CD4-positive, alpha-beta T cell (primary cell): ENCODE measurements around the gene PHF1. TPM values are rescaled to one million over a fixed set of nuclear protein-coding genes. Genes with fewer than 3 reads are reported as not detected.

Experiments used
- ATAC-seq: fragments of 200-7000 bp; cut with Tn5 transposase; one replicate; pipeline ENCODE4 v1.10.0; 2022; ENCODE audit warnings: mild to moderate bottlenecking; ENCODE audit not compliant: poor library complexity
- CTCF ChIA-PET: fragments of 350-600 bp; sonication (Branson Sonifier 250); formaldehyde crosslinking; loops from one replicate; lab custom pipeline; 2021; ENCODE audit warnings: antibody characterized with exemption, inconsistent platforms; lab: Charles Lee
- POLR2A ChIA-PET: fragments of 350-600 bp; sonication (Branson Sonifier 250); formaldehyde crosslinking; loops from one replicate; lab custom pipeline; 2021; ENCODE audit warnings: antibody characterized with exemption, inconsistent platforms; lab: Charles Lee
- DNase-seq, 14 experiments: peaks; one replicate each; pipeline ENCODE4 v3.0.0-alpha.2; 2013 to 2020; ENCODE audit warnings: mixed read lengths in 2 of 14
- H3K27ac ChIP-seq, 2 donors: one replicate each; pipeline versions ENCODE4 v1.5.1 to v1.7.0; 2013; ENCODE audit warnings: low read length in 2 of 2, low read depth in 1 of 2, mild to moderate bottlenecking in 1 of 2
- H3K27me3 ChIP-seq, 2 experiments: 1 replicate in 1 of 2; 2 replicates in 1 of 2; pipeline versions ENCODE4 v1.6.1 to v1.7.0; 2013; ENCODE audit warnings: low read length in 2 of 2, control low read depth in 1 of 2, mild to moderate bottlenecking in 1 of 2, moderate library complexity in 1 of 2; ENCODE audit not compliant: insufficient read depth in 2 of 2, control insufficient read depth in 1 of 2
- H3K36me3 ChIP-seq: one replicate; pipeline ENCODE4 v1.6.1; 2013; ENCODE audit warnings: low read length, control low read depth; ENCODE audit not compliant: insufficient read depth
- H3K4me1 ChIP-seq: one replicate; pipeline ENCODE4 v1.6.1; 2013; ENCODE audit warnings: low read length, control low read depth; ENCODE audit not compliant: insufficient read depth
- H3K4me3 ChIP-seq: one replicate; pipeline ENCODE4 v1.5.1; 2013; ENCODE audit warnings: mild to moderate bottlenecking, low read length, moderate library complexity
- H3K9me3 ChIP-seq, 2 experiments: 1 replicate in 1 of 2; 2 replicates in 1 of 2; pipeline versions ENCODE4 v1.6.1 to v1.7.0; 2013; ENCODE audit warnings: low read length in 2 of 2, mild to moderate bottlenecking in 2 of 2, control low read depth in 1 of 2, moderate library complexity in 1 of 2; ENCODE audit not compliant: control insufficient read depth in 1 of 2, insufficient read depth in 1 of 2
- H3K27ac Mint-ChIP-seq: one replicate; pipeline ENCODE4 v1.8.0; 2020; ENCODE audit warnings: mixed read lengths
- H3K27me3 Mint-ChIP-seq: one replicate; pipeline ENCODE4 v1.8.0; 2021; ENCODE audit warnings: mixed read lengths
- H3K36me3 Mint-ChIP-seq: one replicate; pipeline ENCODE4 v1.8.0; 2021; ENCODE audit warnings: low read depth, mixed read lengths
- H3K4me1 Mint-ChIP-seq: one replicate; pipeline ENCODE4 v1.8.0; 2021; ENCODE audit warnings: low read depth, mixed read lengths
- H3K4me3 Mint-ChIP-seq: one replicate; pipeline ENCODE4 v1.8.0; 2020; ENCODE audit warnings: mild to moderate bottlenecking, mixed read lengths
- H3K9me3 Mint-ChIP-seq: one replicate; pipeline ENCODE4 v1.8.0; 2020; ENCODE audit warnings: mixed read lengths
- CTCF ChIP-seq: fragments of 200-600 bp; IDR thresholded peaks from one replicate; pipeline ENCODE4 v1.8.0; 2022; ENCODE audit warnings: antibody characterized with exemption, mild to moderate bottlenecking
- intact Hi-C, 2 experiments: fragments of 100-400 bp; cut with DNase I in 1 of 2; cut with micrococcal nuclease in 1 of 2; formaldehyde crosslinking; loops; one replicate each; pipeline versions ENCODE4 v1.15.1 to v1.9.0; 2023 to 2025; cut with DNase I, micrococcal nuclease
- total RNA-seq, 174 experiments: library from RNA in 2 of 174; stranded (reverse) in 2 of 174; gene quantifications; one replicate each; pipeline ENCODE4 v1.2.3 and lab custom pipeline; 2021 to 2026

PHF1 gene
- total RNA-seq, 2 experiments from 2014 or later = 545 to 557 TPM

GRCh38 chr6:33425668-33426577, 15.1 kb downstream of the PHF1 start:
- H3K36me3 Mint-ChIP-seq = peaks cover 5% of the 10 kb centered on the region

GRCh38 chr6:33426590-33427511, 16.0 kb downstream of the PHF1 start:
- POLR2A ChIA-PET = interaction anchor here (0.6 to 3.0 kb wide), 12 partner anchors 10 to 455 kb away, joined by 3 to 22 read pairs (median 8); partner anchors contain the start of genes B3GALT4, CUTA, LEMD2 and PHF1
- ATAC-seq = peak; percentile 21
- H3K4me1 Mint-ChIP-seq = peaks cover 76% of the 10 kb centered on the region
- Histone ChIP-seq H3K4me3 (peak overlapping the region; percentile 71), H3K27ac (peak overlapping the region; percentile 86 to 92), H3K27me3 (no peaks in the 10 kb centered on the region), H3K36me3 (peaks cover 3% of the 10 kb centered on the region), H3K4me1 (peaks cover 69% of the 10 kb centered on the region), H3K9me3 (no peaks in the 10 kb centered on the region)
- H3K36me3 Mint-ChIP-seq = peaks cover 5% of the 10 kb centered on the region
- H3K27ac Mint-ChIP-seq = peak overlapping the region; percentile 99
- CTCF ChIA-PET = interaction anchor here (1.2 to 2.7 kb wide), 7 partner anchors 11 to 155 kb away, joined by 3 to 25 read pairs (median 7); partner anchors contain the start of genes KIFC1, PHF1 and RPS18
- DNase-seq = peak in 6 of 14 experiments; percentile 22 to 81 (median 56)
- H3K9me3 Mint-ChIP-seq = no peaks in the 10 kb centered on the region
- intact Hi-C loops = loop anchor here (1.0 to 5.0 kb wide), 5 partner anchors 9 to 155 kb away; partner anchors contain the start of genes CUTA (in 1 of the 2), RPS18 (in 1 of the 2), VPS52 (in 1 of the 2) and ZBTB22 (in 1 of the 2)
- TF ChIP-seq CTCF = no peak
- H3K27me3 Mint-ChIP-seq = no peaks in the 10 kb centered on the region
- peak overlapping the region; percentile 94 for H3K4me3 Mint-ChIP-seq

More at GRCh38 chr6:33425668-33426577, 15.1 kb downstream of the PHF1 start:
- Mint-ChIP-seq H3K4me1 (peaks cover 80% of the 10 kb centered on the region), H3K27ac (peak overlapping the region; percentile 99), H3K9me3 (no peaks in the 10 kb centered on the region), H3K4me3 (peak overlapping the region; percentile 94), H3K27me3 (no peaks in the 10 kb centered on the region)
- ATAC-seq (peak; percentile 48), DNase-seq (peak; percentile 65 to 91 (median 80))
- Histone ChIP-seq H3K27ac (peak overlapping the region; percentile 86 to 92), H3K27me3 (no peaks in the 10 kb centered on the region), H3K4me3 (peak overlapping the region; percentile 71), H3K4me1 (peaks cover 60% of the 10 kb centered on the region), H3K36me3 (peaks cover 3% of the 10 kb centered on the region), H3K9me3 (no peaks in the 10 kb centered on the region)
- CTCF ChIA-PET = interaction anchor here (0.6 to 2.7 kb wide), 14 partner anchors 10 to 154 kb away, joined by 3 to 25 read pairs (median 5); partner anchors contain the start of genes B3GALT4, KIFC1, PHF1 and RPS18
- POLR2A ChIA-PET = interaction anchor here (0.8 to 3.0 kb wide), 12 partner anchors 9 to 454 kb away, joined by 3 to 22 read pairs (median 8); partner anchors contain the start of genes B3GALT4, CUTA, LEMD2 and PHF1
- intact Hi-C loops = loop anchor here (1.0 to 5.0 kb wide), 4 partner anchors 16 to 154 kb away; partner anchors contain the start of genes KIFC1 (in 1 of the 2), RPS18 (in 1 of the 2) and VPS52 (in 1 of the 2)
- TF ChIP-seq CTCF = peak; percentile 65
